Cardiac fibroblast (primary cell): ENCODE results near the gene LRRC43.

Experiments
- DNase-seq, 2 donors: peaks; one replicate each; pipeline versions ENCODE4 v3.0.0 to v3.0.0-alpha.2; 2010; ENCODE audit warnings: low read depth in 2 of 2
- H3K4me3 ChIP-seq, 2 donors: replicated peaks in 1 of 2; 1 replicate in 1 of 2; 2 replicates in 1 of 2; pipeline ENCODE4 v1.5.1; 2011; ENCODE audit warnings: low read depth in 2 of 2, low read length in 2 of 2, mild to moderate bottlenecking in 2 of 2, moderate library complexity in 1 of 2
- CTCF ChIP-seq: IDR thresholded peaks from one replicate; pipeline ENCODE4 v1.5.1; 2011; ENCODE audit warnings: low read depth, mild to moderate bottlenecking, low read length, inconsistent platforms

The LRRC43 gene

GRCh38 chr12:122190842-122191668 lies 8.1 kb downstream of the LRRC43 start:
- peak; percentile 65 to 75 for DNase-seq
- no peak overlapping the region for H3K4me3 ChIP-seq
- TF ChIP-seq CTCF = peak; percentile 92

GRCh38 chr12:122192441-122192840 lies 9.5 kb downstream of the LRRC43 start:
- no peak overlapping the region for H3K4me3 ChIP-seq
- DNase-seq = no peak
- TF ChIP-seq CTCF = no peak

- no peak for TF ChIP-seq CTCF
- H3K4me3 ChIP-seq = no peak overlapping the region
- no peak for DNase-seq
Measured at GRCh38 chr12:122194804-122195203, 11.9 kb downstream of the LRRC43 start.

GRCh38 chr12:122195405-122195804 lies 12.5 kb downstream of the LRRC43 start:
- TF ChIP-seq CTCF = no peak

GRCh38 chr12:122197612-122197966 lies 14.7 kb downstream of the LRRC43 start:
- TF ChIP-seq CTCF = no peak
- peak in 1 of 2 donors; percentile 19 for DNase-seq
- no peak overlapping the region for H3K4me3 ChIP-seq

More at GRCh38 chr12:122195405-122195804, 12.5 kb downstream of the LRRC43 start:
- DNase-seq = no peak
- H3K4me3 ChIP-seq = no peak overlapping the region

GRCh38 chr12:122199484-122200355 lies 16.8 kb downstream of the LRRC43 start:
- DNase-seq = no peak
- H3K4me3 ChIP-seq = no peak overlapping the region
- TF ChIP-seq CTCF = no peak
